B cell (primary cell): ENCODE data around the gene RXFP1. TPM values are rescaled to one million over a fixed set of nuclear protein-coding genes. Genes with fewer than 3 reads are reported as not detected.

Experiments
- ATAC-seq: fragments of 200-7000 bp; cut with Tn5 transposase; one replicate; pipeline ENCODE4 v1.10.0; 2021; ENCODE audit warnings: low read depth, mild to moderate bottlenecking, moderate number of reproducible peaks, moderate library complexity
- CTCF ChIA-PET: fragments of 350-600 bp; sonication (Branson Sonifier 250); formaldehyde crosslinking; loops from one replicate; lab custom pipeline; 2021; ENCODE audit warnings: antibody characterized with exemption, inconsistent platforms; lab: Charles Lee
- POLR2A ChIA-PET: fragments of 350-600 bp; sonication (Branson Sonifier 250); formaldehyde crosslinking; loops from one replicate; lab custom pipeline; 2021; ENCODE audit warnings: antibody characterized with exemption; lab: Charles Lee
- DNase-seq: peaks from one replicate; pipeline ENCODE4 v3.0.0; 2013
- H2AFZ ChIP-seq: 2 replicates; pipeline ENCODE4 v1.6.1; 2012; ENCODE audit warnings: mild to moderate bottlenecking, low read depth, low read length; ENCODE audit not compliant: insufficient read depth, poor library complexity, severe bottlenecking
- H3K27ac ChIP-seq, 2 donors: 1 replicate in 1 of 2; 2 replicates in 1 of 2; pipeline ENCODE4 v1.5.1; 2012 to 2013; ENCODE audit warnings: low read length in 2 of 2, mild to moderate bottlenecking in 2 of 2, moderate library complexity in 1 of 2
- H3K27me3 ChIP-seq, 4 experiments: fragments of 200-600 bp in 1 of 4; sonication (generic) in 1 of 4; replicated peaks in 1 of 4; 1 replicate in 2 of 4; 2 replicates in 2 of 4; pipeline versions ENCODE4 v1.6.1 to v1.7.0; 2013 to 2016; ENCODE audit warnings: low read length in 3 of 4, mild to moderate bottlenecking in 2 of 4, mixed read lengths in 1 of 4, moderate library complexity in 1 of 4; ENCODE audit not compliant: insufficient read depth in 4 of 4, control insufficient read depth in 3 of 4; ENCODE audit errors: control extremely low read depth in 1 of 4
- H3K36me3 ChIP-seq, 2 experiments: replicated peaks in 1 of 2; 1 replicate in 1 of 2; 2 replicates in 1 of 2; pipeline versions ENCODE4 v1.6.1 to v1.7.1; 2013; ENCODE audit warnings: low read length in 1 of 2; ENCODE audit not compliant: insufficient read depth in 2 of 2, control insufficient read depth in 1 of 2; ENCODE audit errors: control extremely low read depth in 1 of 2, extremely low read depth in 1 of 2
- H3K4me1 ChIP-seq, 2 donors: fragments of 200-600 bp in 1 of 2; sonication (generic) in 1 of 2; 1 replicate in 1 of 2; 2 replicates in 1 of 2; pipeline versions ENCODE4 v1.5.1 to v1.6.1; 2013 to 2017; ENCODE audit warnings: low read length in 2 of 2; ENCODE audit not compliant: control insufficient read depth in 2 of 2, insufficient read depth in 2 of 2
- H3K4me2 ChIP-seq: replicated peaks from 2 replicates; pipeline ENCODE3; 2012; ENCODE audit warnings: mild to moderate bottlenecking, low read depth, low read length; ENCODE audit not compliant: poor library complexity, severe bottlenecking
- H3K4me3 ChIP-seq, 5 experiments: fragments of 200-600 bp in 1 of 5; sonication (generic) in 1 of 5; 1 replicate in 3 of 5; 2 replicates in 2 of 5; pipeline versions ENCODE4 v1.5.1 to v1.7.0; 2011 to 2016; ENCODE audit warnings: low read length in 4 of 5, mild to moderate bottlenecking in 4 of 5, low read depth in 2 of 5, control low read depth in 1 of 5, moderate library complexity in 1 of 5; ENCODE audit not compliant: insufficient read depth in 1 of 5; ENCODE audit errors: control extremely low read depth in 1 of 5, extremely low read depth in 1 of 5
- H3K79me2 ChIP-seq: fragments of 200-600 bp; sonication (generic); one replicate; pipeline ENCODE4 v1.6.0; 2016; ENCODE audit warnings: low read length; ENCODE audit not compliant: control insufficient read depth, insufficient read depth
- H3K9ac ChIP-seq: fragments of 200-600 bp; sonication (generic); 2 replicates; pipeline ENCODE4 v1.6.1; 2017; ENCODE audit warnings: mild to moderate bottlenecking, low read length, moderate library complexity
- H3K9me3 ChIP-seq, 3 donors: one replicate each; pipeline versions ENCODE4 v1.6.1 to v1.7.1; 2013; ENCODE audit warnings: low read length in 2 of 3; ENCODE audit not compliant: control insufficient read depth in 2 of 3, insufficient read depth in 1 of 3; ENCODE audit errors: control extremely low read depth in 1 of 3
- H4K20me1 ChIP-seq: 2 replicates; pipeline ENCODE4 v1.6.0; 2012; ENCODE audit warnings: mild to moderate bottlenecking, low read length; ENCODE audit not compliant: insufficient read depth, control insufficient read depth, poor library complexity, severe bottlenecking
- H3K27ac Mint-ChIP-seq: one replicate; pipeline ENCODE4 v1.8.0; 2021; ENCODE audit warnings: mixed read lengths
- H3K27me3 Mint-ChIP-seq: one replicate; pipeline ENCODE4 v1.8.0; 2021; ENCODE audit warnings: mixed read lengths
- H3K4me1 Mint-ChIP-seq: one replicate; pipeline ENCODE4 v1.8.0; 2021; ENCODE audit warnings: mixed read lengths
- H3K4me3 Mint-ChIP-seq: one replicate; pipeline ENCODE4 v1.8.0; 2021; ENCODE audit warnings: mixed read lengths
- H3K9me3 Mint-ChIP-seq: one replicate; pipeline ENCODE4 v1.8.0; 2022; ENCODE audit warnings: mixed read lengths; ENCODE audit not compliant: insufficient read depth
- EZH2 ChIP-seq: IDR thresholded peaks from 2 replicates; pipeline ENCODE4 v1.6.1; 2012; ENCODE audit warnings: borderline replicate concordance, low read depth, mild to moderate bottlenecking, moderate library complexity, low read length; ENCODE audit not compliant: insufficient read depth, poor library complexity, severe bottlenecking
- WGBS: methylation state at CpG from one replicate; pipeline ENCODE4 v1.1.5; 2013; ENCODE audit warnings: missing lambda C conversion rate; ENCODE audit not compliant: insufficient coverage; 5-methylcytosine and 5-hydroxymethylcytosine counted together
- intact Hi-C: fragments of 100-400 bp; cut with micrococcal nuclease; formaldehyde crosslinking; loops from one replicate; pipeline ENCODE4 v1.10.0; 2022
- polyA plus RNA-seq: library from polyadenylated mRNA; depleted of rRNA; stranded (reverse); fragments of >200 nt; gene quantifications from 2 replicates; pipeline ENCODE4 v1.2.3, GENCODE V29; 2012
- total RNA-seq, 2 donors: library from RNA; stranded (reverse); fragments of 120-200 nt in 1 of 2; gene quantifications; 1 replicate in 1 of 2; 2 replicates in 1 of 2; pipeline versions ENCODE4 v1.2.3 to v1.2.4, GENCODE V29; 2013 to 2022
- TF ChIP-seq, protein P1 (sequence below): fragments of 200-600 bp; IDR thresholded peaks from one replicate; pipeline ENCODE4 v1.8.0; 2022; ENCODE audit warnings: antibody characterized with exemption, mild to moderate bottlenecking

RXFP1 gene
- total and polyA plus RNA-seq, 2 donors (not counting 1 experiment from before 2014, with no cell fraction given), result not detected

DNA sequence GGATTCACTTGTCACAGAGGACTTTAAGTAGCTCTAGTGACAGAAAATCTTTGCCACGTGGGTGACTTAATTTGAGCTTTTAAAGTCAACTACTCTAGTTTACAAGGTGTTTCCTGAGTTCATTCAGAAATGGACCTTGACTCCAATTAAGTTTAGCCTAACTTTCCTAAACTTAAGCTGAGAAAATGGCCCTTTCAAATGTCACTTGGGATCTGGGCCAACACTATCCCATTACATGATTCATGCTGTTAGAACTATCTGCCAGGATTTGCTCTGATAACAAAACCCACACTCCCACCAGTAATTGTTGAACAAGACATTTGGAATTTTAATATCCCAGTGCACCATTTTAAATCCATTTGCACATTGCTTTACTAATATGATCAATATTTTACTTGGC, 109.2 kb downstream of the RXFP1 start:
- no peaks in the 10 kb centered on the region for H3K36me3 ChIP-seq
- H3K9ac ChIP-seq, result no peak overlapping the region
- ATAC-seq (no peak), DNase-seq (no peak)
- CTCF ChIA-PET, result no interaction called here
- Mint-ChIP-seq H3K27me3 (peaks cover 10% of the 10 kb centered on the region), H3K9me3 (no peaks in the 10 kb centered on the region), H3K27ac (no peak overlapping the region), H3K4me3 (no peak overlapping the region), H3K4me1 (no peaks in the 10 kb centered on the region)
- TF ChIP-seq, protein P1, sequence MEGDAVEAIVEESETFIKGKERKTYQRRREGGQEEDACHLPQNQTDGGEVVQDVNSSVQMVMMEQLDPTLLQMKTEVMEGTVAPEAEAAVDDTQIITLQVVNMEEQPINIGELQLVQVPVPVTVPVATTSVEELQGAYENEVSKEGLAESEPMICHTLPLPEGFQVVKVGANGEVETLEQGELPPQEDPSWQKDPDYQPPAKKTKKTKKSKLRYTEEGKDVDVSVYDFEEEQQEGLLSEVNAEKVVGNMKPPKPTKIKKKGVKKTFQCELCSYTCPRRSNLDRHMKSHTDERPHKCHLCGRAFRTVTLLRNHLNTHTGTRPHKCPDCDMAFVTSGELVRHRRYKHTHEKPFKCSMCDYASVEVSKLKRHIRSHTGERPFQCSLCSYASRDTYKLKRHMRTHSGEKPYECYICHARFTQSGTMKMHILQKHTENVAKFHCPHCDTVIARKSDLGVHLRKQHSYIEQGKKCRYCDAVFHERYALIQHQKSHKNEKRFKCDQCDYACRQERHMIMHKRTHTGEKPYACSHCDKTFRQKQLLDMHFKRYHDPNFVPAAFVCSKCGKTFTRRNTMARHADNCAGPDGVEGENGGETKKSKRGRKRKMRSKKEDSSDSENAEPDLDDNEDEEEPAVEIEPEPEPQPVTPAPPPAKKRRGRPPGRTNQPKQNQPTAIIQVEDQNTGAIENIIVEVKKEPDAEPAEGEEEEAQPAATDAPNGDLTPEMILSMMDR, result no peak
- no peaks in the 10 kb centered on the region for H3K4me1 ChIP-seq
- no peaks in the 10 kb centered on the region for H4K20me1 ChIP-seq
- H3K27ac ChIP-seq, result no peak overlapping the region
- H3K27me3 ChIP-seq, result no peaks in the 10 kb centered on the region
- no peak overlapping the region for H3K4me3 ChIP-seq
- H3K9me3 ChIP-seq, result no peaks in the 10 kb centered on the region
- WGBS, result no CpG with 5 or more reads among the region's 1 CpG
- no peak overlapping the region for H2AFZ ChIP-seq
- H3K79me2 ChIP-seq, result no peaks in the 10 kb centered on the region
- intact Hi-C loops, result no loop called here
- no peak overlapping the region for H3K4me2 ChIP-seq
- POLR2A ChIA-PET, result no interaction called here

DNA sequence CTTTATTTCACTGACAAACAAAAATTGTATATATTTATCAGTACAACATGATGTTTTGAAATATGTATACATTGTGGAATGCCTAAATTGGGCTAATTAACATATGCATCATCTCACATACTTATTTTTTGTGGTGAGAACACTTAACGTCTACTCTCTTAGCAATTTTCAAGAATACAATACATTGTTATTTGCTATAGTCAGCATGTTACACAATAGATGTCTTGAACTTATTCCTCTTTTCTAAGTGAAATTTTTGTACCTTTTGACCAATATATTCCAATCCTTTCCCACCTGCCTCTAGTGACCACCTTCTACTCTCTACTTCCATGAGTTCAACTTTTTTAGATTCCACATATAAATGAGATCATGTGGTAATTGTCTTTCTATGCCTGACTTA, 114.9 kb downstream of the RXFP1 start:
- Mint-ChIP-seq H3K27ac (no peak overlapping the region), H3K4me1 (no peaks in the 10 kb centered on the region), H3K9me3 (no peaks in the 10 kb centered on the region), H3K4me3 (no peak overlapping the region), H3K27me3 (peaks cover 23% of the 10 kb centered on the region)
- no CpG with 5 or more reads among the region's 1 CpG for WGBS
- intact Hi-C loops, result no loop called here
- POLR2A ChIA-PET, result no interaction called here
- Histone ChIP-seq H3K27me3 (no peaks in the 10 kb centered on the region), H3K9me3 (no peaks in the 10 kb centered on the region), H3K4me1 (no peaks in the 10 kb centered on the region), H3K79me2 (no peaks in the 10 kb centered on the region), H3K9ac (no peak overlapping the region), H3K27ac (no peak overlapping the region), H3K4me2 (no peak overlapping the region), H2AFZ (no peak overlapping the region), H3K36me3 (no peaks in the 10 kb centered on the region), H3K4me3 (no peak overlapping the region), H4K20me1 (no peaks in the 10 kb centered on the region)
- no peak for DNase-seq
- CTCF ChIA-PET, result no interaction called here
- ATAC-seq, result no peak
- TF ChIP-seq EZH2, result no peak
